ENCODE data around the gene INSIG1. TPM values are rescaled to one million over a fixed set of nuclear protein-coding genes. Genes with fewer than 3 reads are reported as not detected.

Gene INSIG1
- total RNA-seq, 1 donor, result 79.6 TPM

DNA sequence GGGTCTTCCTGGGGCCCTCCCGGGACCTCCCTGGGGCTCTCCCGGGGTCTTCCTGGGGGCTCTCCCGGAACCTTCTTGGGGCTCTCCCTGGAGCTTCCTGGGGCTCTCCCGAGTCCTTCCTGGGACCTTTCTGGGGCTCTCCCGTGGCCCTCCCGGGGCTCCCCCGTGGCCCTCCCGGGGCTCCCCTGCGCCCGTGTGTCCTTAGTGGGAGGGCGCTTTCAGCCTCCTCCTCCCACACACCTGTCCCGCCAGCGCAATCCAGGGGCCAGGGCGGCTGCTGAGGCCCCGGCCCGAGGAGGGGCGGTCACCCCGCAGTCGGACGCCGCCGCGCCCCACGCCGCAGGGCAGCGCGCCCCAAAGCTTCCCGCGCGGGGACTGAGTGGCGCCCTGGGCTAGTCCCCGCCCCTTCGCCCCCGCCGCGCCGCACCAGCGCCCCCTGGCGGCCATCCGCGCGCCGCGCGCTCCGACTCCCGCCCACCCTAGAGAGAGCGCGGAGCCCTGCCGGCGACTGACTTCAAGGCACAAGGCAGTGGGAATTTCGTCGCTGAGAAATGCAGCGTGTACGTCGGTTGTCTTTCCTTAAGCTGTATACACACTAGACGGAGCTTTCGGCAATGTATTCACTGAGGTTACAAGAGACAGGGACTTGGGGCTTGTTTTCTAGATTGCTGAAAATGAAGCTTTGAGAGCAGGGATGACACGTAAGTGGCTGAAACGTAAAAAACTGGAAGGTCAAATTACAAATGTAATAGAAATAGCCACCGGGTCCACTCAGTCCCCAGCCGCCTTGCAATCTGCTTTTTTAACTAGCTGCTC is 47.1 kb downstream of the INSIG1 start:
- DNase-seq (ENCODE audit: low read depth), result peak; percentile 64
- H3K4me3 ChIP-seq (ENCODE audit: low read depth, low read length), result peak overlapping the region; percentile 54
- TF ChIP-seq, protein P1, sequence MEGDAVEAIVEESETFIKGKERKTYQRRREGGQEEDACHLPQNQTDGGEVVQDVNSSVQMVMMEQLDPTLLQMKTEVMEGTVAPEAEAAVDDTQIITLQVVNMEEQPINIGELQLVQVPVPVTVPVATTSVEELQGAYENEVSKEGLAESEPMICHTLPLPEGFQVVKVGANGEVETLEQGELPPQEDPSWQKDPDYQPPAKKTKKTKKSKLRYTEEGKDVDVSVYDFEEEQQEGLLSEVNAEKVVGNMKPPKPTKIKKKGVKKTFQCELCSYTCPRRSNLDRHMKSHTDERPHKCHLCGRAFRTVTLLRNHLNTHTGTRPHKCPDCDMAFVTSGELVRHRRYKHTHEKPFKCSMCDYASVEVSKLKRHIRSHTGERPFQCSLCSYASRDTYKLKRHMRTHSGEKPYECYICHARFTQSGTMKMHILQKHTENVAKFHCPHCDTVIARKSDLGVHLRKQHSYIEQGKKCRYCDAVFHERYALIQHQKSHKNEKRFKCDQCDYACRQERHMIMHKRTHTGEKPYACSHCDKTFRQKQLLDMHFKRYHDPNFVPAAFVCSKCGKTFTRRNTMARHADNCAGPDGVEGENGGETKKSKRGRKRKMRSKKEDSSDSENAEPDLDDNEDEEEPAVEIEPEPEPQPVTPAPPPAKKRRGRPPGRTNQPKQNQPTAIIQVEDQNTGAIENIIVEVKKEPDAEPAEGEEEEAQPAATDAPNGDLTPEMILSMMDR (IDR thresholded peaks at IDR 0.05; ENCODE audit: insufficient read depth, low read length), result peak; percentile 67

DNA sequence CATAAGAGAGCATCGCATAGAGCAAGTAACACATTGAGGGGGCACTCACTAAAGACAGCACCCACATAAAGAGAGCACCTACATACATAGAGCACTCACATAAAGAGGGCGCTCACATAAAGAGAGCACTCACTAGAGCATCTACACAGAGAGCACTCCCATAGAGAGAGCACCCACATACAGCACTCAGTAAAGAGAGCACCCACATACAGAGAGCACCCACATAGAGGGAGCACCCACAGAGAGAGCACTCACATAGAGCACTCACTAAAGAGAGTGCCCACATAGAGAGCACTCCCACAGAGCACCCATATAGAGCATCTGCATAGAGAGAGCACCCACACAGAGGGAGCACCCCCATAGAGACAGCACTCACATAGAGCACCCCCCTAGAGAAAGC is 47.8 kb downstream of the INSIG1 start:
- TF ChIP-seq, protein P1 (IDR thresholded peaks at IDR 0.05; ENCODE audit: insufficient read depth, low read length), result no peak
- DNase-seq (ENCODE audit: low read depth), result no peak
- no peak overlapping the region for H3K4me3 ChIP-seq (ENCODE audit: low read depth, low read length)

DNA sequence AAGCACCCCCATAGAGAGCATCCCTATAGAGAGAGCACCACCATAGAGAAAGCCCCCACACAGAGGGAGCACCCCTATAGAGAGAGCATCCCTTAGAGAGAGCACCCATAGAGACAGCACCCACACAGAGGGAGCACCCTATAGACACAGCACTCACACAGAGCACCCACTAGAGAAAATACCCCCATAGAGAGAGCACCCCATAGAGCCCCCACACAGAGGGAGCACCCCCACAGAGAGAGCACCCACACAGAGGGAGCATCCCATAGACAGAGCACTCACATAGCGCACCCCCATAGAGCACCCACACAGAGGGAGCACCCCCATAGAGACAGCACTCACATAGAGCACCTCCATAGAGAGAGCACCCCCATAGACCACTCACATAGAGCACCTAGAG is 48.6 kb downstream of the INSIG1 start:
- TF ChIP-seq, protein P1 (IDR thresholded peaks at IDR 0.05; ENCODE audit: insufficient read depth, low read length), result no peak
- DNase-seq (ENCODE audit: low read depth), result no peak

DNA sequence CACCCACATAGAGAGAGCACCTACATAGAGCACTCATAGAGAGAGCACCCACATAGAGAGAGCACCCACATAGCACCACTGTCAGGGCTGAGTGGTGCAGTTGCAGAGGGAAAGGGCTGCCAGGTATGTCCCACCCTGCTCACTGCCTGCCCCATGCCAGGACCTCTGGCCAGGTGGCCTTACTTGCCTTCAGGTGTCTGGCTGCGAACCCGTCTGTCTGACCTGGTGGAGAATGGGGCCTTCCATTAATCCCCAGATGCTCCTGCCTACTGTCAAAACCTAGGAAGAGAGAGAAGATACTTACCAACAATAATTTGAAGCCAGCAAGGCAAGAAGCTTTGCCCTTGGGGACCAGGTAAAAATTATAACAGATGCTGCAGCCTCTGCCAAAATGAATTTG is 51.1 kb downstream of the INSIG1 start:
- DNase-seq (ENCODE audit: low read depth), result no peak
- TF ChIP-seq, protein P1 (IDR thresholded peaks at IDR 0.05; ENCODE audit: insufficient read depth, low read length), result no peak
- H3K4me3 ChIP-seq (ENCODE audit: low read depth, low read length), result no peak overlapping the region

More for the DNA sequence above, 48.6 kb downstream of the INSIG1 start:
- H3K4me3 ChIP-seq (ENCODE audit: low read depth, low read length), result no peak overlapping the region

DNA sequence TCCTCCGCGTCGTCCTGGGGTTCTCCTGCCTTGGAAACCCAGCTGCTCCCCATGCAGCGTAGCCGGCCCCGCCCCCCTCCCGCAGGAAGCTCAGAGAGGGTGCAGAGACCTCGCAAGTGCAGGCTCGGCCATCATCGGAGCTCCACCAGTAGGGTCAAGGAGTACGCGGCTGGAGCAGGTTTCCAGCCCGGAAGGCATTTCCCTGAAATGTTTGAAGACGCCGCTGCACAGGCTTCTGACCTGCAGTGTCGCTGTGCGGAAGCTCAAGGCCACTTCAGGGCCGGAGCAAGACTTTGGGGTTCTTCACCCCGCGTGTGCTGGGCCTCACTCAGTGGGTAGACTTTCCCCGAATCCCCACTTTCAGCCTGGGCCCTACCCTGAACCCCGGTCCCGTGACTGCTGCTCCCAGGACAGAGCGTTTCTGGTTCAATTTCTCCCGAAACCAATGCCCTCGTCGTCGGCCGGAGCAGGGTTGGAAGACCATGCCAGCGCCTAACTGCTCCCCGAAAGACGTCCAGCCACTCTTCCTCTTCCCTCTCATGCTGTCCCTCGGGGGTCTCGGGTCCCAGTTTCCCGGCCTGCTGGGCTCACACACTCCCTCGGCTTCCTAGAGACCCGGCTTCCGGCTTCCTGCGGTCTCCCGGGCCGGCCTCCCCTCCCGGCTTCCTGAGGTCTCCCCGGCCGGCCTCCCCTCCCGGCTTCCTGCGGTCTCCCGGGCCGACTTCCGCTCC is 52.1 kb downstream of the INSIG1 start:
- DNase-seq (ENCODE audit: low read depth), result no peak
- TF ChIP-seq, protein P1 (IDR thresholded peaks at IDR 0.05; ENCODE audit: insufficient read depth, low read length), result no peak
- H3K4me3 ChIP-seq (ENCODE audit: low read depth, low read length), result no peak overlapping the region

DNA sequence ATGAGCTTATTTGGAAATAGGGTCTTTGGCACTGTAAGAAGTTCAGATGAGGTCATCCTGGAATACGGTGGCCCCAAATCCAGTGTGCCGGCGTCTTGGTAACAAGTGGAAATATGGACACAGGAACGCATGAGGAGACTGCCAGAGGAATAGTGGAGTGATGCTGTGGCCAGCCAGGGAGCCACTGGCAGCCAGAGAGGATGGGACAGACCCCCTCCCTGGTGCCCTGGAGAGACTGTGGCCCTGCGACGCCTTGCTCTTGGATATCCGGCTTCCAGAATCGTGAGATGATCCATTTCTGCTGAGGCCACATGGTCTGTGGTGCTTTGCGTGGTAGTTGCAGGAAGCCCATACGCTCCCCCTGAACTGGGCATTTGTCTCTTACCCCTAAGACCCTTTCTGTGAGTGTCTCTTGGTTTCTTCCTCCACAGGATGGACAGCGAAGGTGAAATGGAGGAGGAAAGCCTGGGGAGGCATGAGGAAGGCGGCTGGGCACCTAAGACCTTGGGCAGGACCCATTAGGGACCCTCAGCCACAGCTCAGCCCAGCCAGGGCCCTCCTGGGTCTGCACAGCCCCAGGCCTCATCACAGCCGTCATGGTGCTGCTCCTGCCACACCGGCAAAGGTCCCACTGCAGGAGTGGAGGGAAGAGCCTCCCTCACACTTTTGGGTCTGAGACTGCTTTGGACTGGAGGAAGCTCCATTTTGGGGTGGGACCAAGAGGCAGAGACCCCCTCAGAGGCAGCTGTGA is 53.6 kb downstream of the INSIG1 start:
- TF ChIP-seq, protein P1 (IDR thresholded peaks at IDR 0.05; ENCODE audit: insufficient read depth, low read length), result no peak
- DNase-seq (ENCODE audit: low read depth), result no peak
- no peak overlapping the region for H3K4me3 ChIP-seq (ENCODE audit: low read depth, low read length)
